ENCODE measurements around the gene IGF1R. TPM values are rescaled to one million over a fixed set of nuclear protein-coding genes. Genes with fewer than 3 reads are reported as not detected.
A peak's percentile ranks its signal among the peaks of the same experiment; 100 is the strongest.

Gene IGF1R
- total and polyA plus RNA-seq, 2 of the 8 experiments (the other 6 are each of a cell fraction or from before 2014, with no cell fraction given), result 32.9 to 109 TPM

DNA sequence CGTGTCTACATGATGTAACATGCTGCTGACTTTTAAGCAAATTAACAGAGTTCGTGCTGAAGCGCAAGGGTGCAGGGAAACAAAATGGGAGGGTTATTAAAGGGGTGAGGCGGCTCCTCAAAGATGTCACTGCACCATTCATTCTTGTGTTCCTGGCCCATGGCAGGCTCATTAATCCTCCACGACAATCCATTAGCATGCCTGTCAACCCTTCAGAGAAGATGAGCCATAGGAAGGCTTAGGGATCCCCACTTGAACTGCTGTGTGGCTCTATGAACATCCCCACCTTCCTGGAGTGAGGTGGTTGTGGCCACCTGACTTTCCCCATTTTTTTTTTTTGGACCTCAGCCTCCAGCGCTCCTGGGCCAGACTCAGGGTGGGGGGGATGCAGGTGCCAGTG is 45.8 kb downstream of the IGF1R start:
- Histone ChIP-seq H3K36me3 (ENCODE audit: control insufficient read depth in 2 of 4, insufficient read depth in 4 of 4, low read length in 3 of 4) (no peaks in the 10 kb centered on the region), H3K27ac (ENCODE audit: low read depth, low read length) (no peak overlapping the region), H3K4me2 (ENCODE audit: insufficient read depth in 1 of 2, low read depth in 2 of 2, low read length in 2 of 2) (no peak overlapping the region), H3K18ac (ENCODE audit: extremely low read depth, low read length) (no peak overlapping the region), H3K56ac (replicated peaks; ENCODE audit: insufficient read length, low read depth, low read length) (no peak overlapping the region), H3K4me1 (replicated peaks in 1 of 4; ENCODE audit: control insufficient read depth in 3 of 4, insufficient read depth in 4 of 4, low read length in 3 of 4) (peaks cover 4 to 36% (median 16%) of the 10 kb centered on the region in 4 experiments), H4K5ac (ENCODE audit: insufficient read length, low read depth, low read length) (no peak overlapping the region), H3K79me2 (ENCODE audit: control insufficient read depth in 1 of 2, insufficient read depth in 2 of 2, low read length in 2 of 2) (peaks cover 33 to 99% of the 10 kb centered on the region in 2 experiments), H2BK12ac (ENCODE audit: low read depth, low read length) (no peak overlapping the region), H2AK5ac (ENCODE audit: low read depth, low read length) (no peak overlapping the region), H3K23ac (ENCODE audit: insufficient read length) (no peak overlapping the region), H3K4me3 (ENCODE audit: extremely low read depth in 1 of 4, insufficient read depth in 2 of 4, low read depth in 3 of 4, low read length in 4 of 4) (no peak overlapping the region), H3K4ac (replicated peaks; ENCODE audit: insufficient read length, low read depth, low read length) (no peak overlapping the region), H3K14ac (ENCODE audit: insufficient read length) (no peak overlapping the region), H3K9me3 (ENCODE audit: insufficient read depth in 2 of 2, low read depth in 1 of 2, low read length in 1 of 2) (no peaks in the 10 kb centered on the region), H4K20me1 (replicated peaks in 1 of 2; ENCODE audit: control insufficient read depth in 1 of 2, insufficient read depth in 2 of 2, low read length in 2 of 2) (peaks cover 34 to 43% of the 10 kb centered on the region in 2 experiments), H2BK20ac (ENCODE audit: low read length) (no peak overlapping the region), H4K8ac (ENCODE audit: extremely low read depth, insufficient read depth, low read length) (no peak overlapping the region; the same call in 1 of the 2 replicates), H3K23me2 (ENCODE audit: low read depth, low read length) (no peaks in the 10 kb centered on the region), H4K91ac (replicated peaks; ENCODE audit: insufficient read length, low read length) (no peak overlapping the region), H2AFZ (ENCODE audit: low read length) (no peak overlapping the region), H3K9ac (replicated peaks in 1 of 4; ENCODE audit: extremely low read depth in 1 of 4, low read depth in 3 of 4, low read length in 3 of 4) (no peak overlapping the region), H2BK120ac (replicated peaks; ENCODE audit: low read depth, low read length) (no peak overlapping the region), H3K79me1 (ENCODE audit: low read depth, low read length) (peaks cover 33% of the 10 kb centered on the region), H2BK15ac (ENCODE audit: low read length) (no peak overlapping the region), H3K27me3 (replicated peaks in 1 of 4; ENCODE audit: control insufficient read depth in 3 of 4, extremely low read depth in 1 of 4, insufficient read depth in 3 of 4, low read length in 3 of 4) (no peaks in the 10 kb centered on the region), H2BK5ac (ENCODE audit: low read depth, low read length) (no peak overlapping the region)
- ChIA-PET CTCF (ENCODE audit: partially characterized antibody) (interaction anchor here (1.2 to 1.6 kb wide), 4 partner anchors 12 to 157 kb away, joined by 3 to 4 read pairs (median 4); no protein-coding TSS in a partner anchor), POLR2A (ENCODE audit: partially characterized antibody) (interaction anchor here (1.3 kb wide), 1 partner anchor 10 kb away, joined by 3 read pairs; no protein-coding TSS in a partner anchor)
- WGBS, 2 experiments (ENCODE audit: extremely low coverage in 1 of 2, insufficient coverage in 1 of 2, insufficient read length in 1 of 2, insufficient replicate concordance in 2 of 2, low coverage in 1 of 2, low lambda C conversion rate in 2 of 2, missing lambda C conversion rate in 1 of 2), result 91% methylated on average over 6 of the region's 6 CpGs; no CpG with 5 or more reads in 1 of the 2 experiments
- TF ChIP-seq, protein P1, sequence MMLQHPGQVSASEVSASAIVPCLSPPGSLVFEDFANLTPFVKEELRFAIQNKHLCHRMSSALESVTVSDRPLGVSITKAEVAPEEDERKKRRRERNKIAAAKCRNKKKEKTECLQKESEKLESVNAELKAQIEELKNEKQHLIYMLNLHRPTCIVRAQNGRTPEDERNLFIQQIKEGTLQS (IDR thresholded peaks at IDR 0.05; ENCODE audit: insufficient read depth, low read depth, low read length), result no peak
- TF ChIP-seq, protein P2, sequence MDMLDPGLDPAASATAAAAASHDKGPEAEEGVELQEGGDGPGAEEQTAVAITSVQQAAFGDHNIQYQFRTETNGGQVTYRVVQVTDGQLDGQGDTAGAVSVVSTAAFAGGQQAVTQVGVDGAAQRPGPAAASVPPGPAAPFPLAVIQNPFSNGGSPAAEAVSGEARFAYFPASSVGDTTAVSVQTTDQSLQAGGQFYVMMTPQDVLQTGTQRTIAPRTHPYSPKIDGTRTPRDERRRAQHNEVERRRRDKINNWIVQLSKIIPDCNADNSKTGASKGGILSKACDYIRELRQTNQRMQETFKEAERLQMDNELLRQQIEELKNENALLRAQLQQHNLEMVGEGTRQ (IDR thresholded peaks at IDR 0.05; ENCODE audit: low read length), result no peak
- TF ChIP-seq CEBPB (IDR thresholded peaks at IDR 0.05; ENCODE audit: low read depth, low read length) (no peak), SAP30 (IDR thresholded peaks at IDR 0.05; ENCODE audit: insufficient read depth, insufficient replicate concordance, low read length) (no peak), JUN (IDR thresholded peaks at IDR 0.05; ENCODE audit: low read depth, low read length) (no peak), KDM4A (IDR thresholded peaks at IDR 0.05; ENCODE audit: low read depth, low read length, severe bottlenecking) (no peak), MAX (IDR thresholded peaks at IDR 0.05) (no peak), SIX5 (IDR thresholded peaks at IDR 0.05; ENCODE audit: low read depth, low read length) (no peak), CBX8 (IDR thresholded peaks at IDR 0.05; ENCODE audit: borderline replicate concordance, low read depth, low read length) (no peak), HDAC6 (IDR thresholded peaks at IDR 0.05; ENCODE audit: low read depth, low read length) (no peak), EGR1 (IDR thresholded peaks at IDR 0.05; ENCODE audit: borderline replicate concordance, low read depth, low read length) (no peak)
- DNase-seq (ENCODE audit: low read depth in 1 of 2, low spot score in 2 of 2) (no peak), FAIRE-seq (peak; percentile 39)
